ENCODE data around the gene FRMD8.

Gene FRMD8

GRCh38 chr11:65380460-65381119, 5.8 kb upstream of the FRMD8 start:
- TF ChIP-seq CTCF (IDR thresholded peaks at IDR 0.05; ENCODE audit: extremely low read depth, missing control alignments) = no peak
- no peak for DNase-seq (ENCODE audit: low spot score)

GRCh38 chr11:65381716-65382032, 4.8 kb upstream of the FRMD8 start:
- no peak for TF ChIP-seq CTCF (IDR thresholded peaks at IDR 0.05; ENCODE audit: extremely low read depth, missing control alignments)
- DNase-seq (ENCODE audit: low spot score) = peak; percentile 52

GRCh38 chr11:65382033-65382803, 4.2 kb upstream of the FRMD8 start, which contains the start of gene SLC25A45:
Gene SLC25A45, minus strand, starts transcription at chr11:65382646. Its CDS starts 695 bp downstream, at chr11:65381951.
- DNase-seq (ENCODE audit: low spot score) = peak; percentile 83
- TF ChIP-seq CTCF (IDR thresholded peaks at IDR 0.05; ENCODE audit: extremely low read depth, missing control alignments) = peak; percentile 32

GRCh38 chr11:65382804-65383368, 3.6 kb upstream of the FRMD8 start:
- no peak for TF ChIP-seq CTCF (IDR thresholded peaks at IDR 0.05; ENCODE audit: extremely low read depth, missing control alignments)
- DNase-seq (ENCODE audit: low spot score) = no peak

- no peak for TF ChIP-seq CTCF (IDR thresholded peaks at IDR 0.05; ENCODE audit: extremely low read depth, missing control alignments)
- no peak for DNase-seq (ENCODE audit: low spot score)
Observed at GRCh38 chr11:65383778-65384177, 2.7 kb upstream of the FRMD8 start.

GRCh38 chr11:65384301-65384889, 2.0 kb upstream of the FRMD8 start:
- TF ChIP-seq CTCF (IDR thresholded peaks at IDR 0.05; ENCODE audit: extremely low read depth, missing control alignments) = no peak
- no peak for DNase-seq (ENCODE audit: low spot score)

- no peak for DNase-seq (ENCODE audit: low spot score)
- TF ChIP-seq CTCF (IDR thresholded peaks at IDR 0.05; ENCODE audit: extremely low read depth, missing control alignments) = no peak
Observed at GRCh38 chr11:65388731-65389130, 2.3 kb downstream of the FRMD8 start.
